Endothelial cell of umbilical vein (primary cell): ENCODE data around the gene SLC9C1. TPM values are rescaled to one million over a fixed set of nuclear protein-coding genes. Genes with fewer than 3 reads are reported as not detected.

Source experiments
- BruUV-seq: library from RNA; stranded (reverse); fragments of 400-500 nt; replicated peaks from 2 replicates; lab custom pipeline; 2021; lab: Mats Ljungman, UMichigan
- CTCF ChIA-PET: fragments of 300-600, 350-600 bp; sonication (Branson Sonifier 250); formaldehyde crosslinking; loops from one replicate; lab custom pipeline; 2021; ENCODE audit warnings: antibody characterized with exemption, inconsistent platforms; lab: Charles Lee
- POLR2A ChIA-PET: fragments of 300-600, 350-600 bp; sonication (Branson Sonifier 250); formaldehyde crosslinking; loops from one replicate; lab custom pipeline; 2021; ENCODE audit warnings: antibody characterized with exemption, inconsistent platforms; lab: Charles Lee
- DNase-seq: peaks from one replicate; pipeline ENCODE4 v3.0.0-alpha.2; 2011; ENCODE audit warnings: low read depth, low spot score
- FAIRE-seq: peaks from 2 replicates; lab custom pipeline; 2011; peaks lifted over from hg19 to GRCh38; lab: Jason Lieb, UNC
- H2AFZ ChIP-seq: 2 replicates; pipeline ENCODE4 v1.6.0; 2012; ENCODE audit warnings: low read depth, low read length, control low read depth, inconsistent platforms
- H3K27ac ChIP-seq: 2 replicates; pipeline ENCODE4 v1.5.1; 2011; ENCODE audit warnings: low read depth, mild to moderate bottlenecking, control low read depth, low read length, moderate library complexity; ENCODE audit not compliant: insufficient read depth
- H3K27me3 ChIP-seq, 2 experiments: 2 replicates each; pipeline versions ENCODE4 v1.6.0 to v1.6.1; 2011; ENCODE audit warnings: low read length in 2 of 2, mixed read lengths in 1 of 2; ENCODE audit not compliant: control insufficient read depth in 2 of 2, insufficient read depth in 2 of 2
- H3K36me3 ChIP-seq, 2 experiments: 2 replicates in 1 of 2; 3 replicates in 1 of 2; pipeline ENCODE4 v1.5.1; 2011; ENCODE audit warnings: low read length in 2 of 2, mild to moderate bottlenecking in 1 of 2, moderate library complexity in 1 of 2; ENCODE audit not compliant: control insufficient read depth in 2 of 2, insufficient read depth in 2 of 2; ENCODE audit errors: extremely low read depth in 1 of 2
- H3K4me1 ChIP-seq: 3 replicates; pipeline ENCODE4 v1.5.1; 2011; ENCODE audit warnings: mild to moderate bottlenecking, low read length; ENCODE audit not compliant: control insufficient read depth, insufficient read depth; ENCODE audit errors: extremely low read depth
- H3K4me2 ChIP-seq: 2 replicates; pipeline ENCODE4 v1.6.1; 2011; ENCODE audit warnings: low read length, control low read depth, mixed read lengths; ENCODE audit not compliant: insufficient read depth
- H3K4me3 ChIP-seq, 3 experiments: fragments of 200-600 bp in 1 of 3; sonication (generic), shearing (Covaris generic) in 1 of 3; replicated peaks in 1 of 3; 2 replicates each; pipeline ENCODE4 v1.5.1; 2011 to 2016; ENCODE audit warnings: control low read depth in 3 of 3, low read length in 3 of 3, mild to moderate bottlenecking in 2 of 3, inconsistent platforms in 1 of 3, low read depth in 1 of 3, moderate library complexity in 1 of 3; ENCODE audit not compliant: insufficient read depth in 1 of 3
- H3K79me2 ChIP-seq: 2 replicates; pipeline ENCODE4 v1.6.0; 2012; ENCODE audit warnings: low read length, inconsistent platforms; ENCODE audit not compliant: control insufficient read depth, insufficient read depth
- H3K9ac ChIP-seq: replicated peaks from 2 replicates; pipeline ENCODE3; 2011; ENCODE audit warnings: low read length, control low read depth; ENCODE audit not compliant: insufficient read depth; ENCODE audit errors: extremely low read depth
- H3K9me1 ChIP-seq: replicated peaks from 3 replicates; pipeline ENCODE4 v1.6.0; 2011; ENCODE audit warnings: mild to moderate bottlenecking, low read length; ENCODE audit not compliant: control insufficient read depth, insufficient read depth; ENCODE audit errors: extremely low read depth
- H3K9me3 ChIP-seq: replicated peaks from 2 replicates; pipeline ENCODE4 v1.5.1; 2012; ENCODE audit warnings: low read length, inconsistent platforms; ENCODE audit not compliant: control insufficient read depth, insufficient read depth
- H4K20me1 ChIP-seq: replicated peaks from 2 replicates; pipeline ENCODE3; 2011; ENCODE audit warnings: mild to moderate bottlenecking, low read length; ENCODE audit not compliant: control insufficient read depth, insufficient read depth; ENCODE audit errors: extremely low read depth
- EZH2 ChIP-seq: IDR thresholded peaks from 2 replicates; pipeline ENCODE4 v1.6.1; 2012; ENCODE audit warnings: borderline replicate concordance, low read depth, mild to moderate bottlenecking, moderate library complexity, low read length, inconsistent platforms; ENCODE audit not compliant: severe bottlenecking
- FOS ChIP-seq: IDR thresholded peaks from 2 replicates; pipeline ENCODE4 v1.6.1; 2011; ENCODE audit warnings: mild to moderate bottlenecking, low read length, moderate library complexity, borderline replicate concordance; ENCODE audit not compliant: insufficient read depth
- GATA2 ChIP-seq: IDR thresholded peaks from 2 replicates; pipeline ENCODE4 v1.7.0; 2011; ENCODE audit warnings: low read depth, mild to moderate bottlenecking, moderate library complexity, mixed read lengths, low read length; ENCODE audit not compliant: insufficient read length, insufficient read depth
- JUN ChIP-seq: IDR thresholded peaks from 2 replicates; pipeline ENCODE4 v1.6.1; 2011; ENCODE audit warnings: borderline replicate concordance, low read depth; ENCODE audit not compliant: insufficient read length, insufficient read depth
- MYC ChIP-seq: IDR thresholded peaks from one replicate; pipeline ENCODE4 v1.6.1; 2011; ENCODE audit warnings: mild to moderate bottlenecking, low read depth, low read length
- POLR2A ChIP-seq: IDR thresholded peaks from 2 replicates; pipeline ENCODE4 v1.6.1; 2012; ENCODE audit warnings: low read depth, mild to moderate bottlenecking, control low read depth, low read length
- POLR2AphosphoS5 ChIP-seq: IDR thresholded peaks from 2 replicates; pipeline ENCODE4 v1.6.1; 2012; ENCODE audit warnings: low read depth, mild to moderate bottlenecking, control low read depth, low read length, moderate library complexity; ENCODE audit not compliant: insufficient read depth
- dilution Hi-C: fragments of 300-500 bp; cut with MboI; formaldehyde crosslinking; loops from one replicate; pipeline ENCODE4 v1.15.0; 2019; ENCODE audit warnings: low sequenced_read_pairs; ENCODE audit not compliant: extremely low pct_ligation_motif_present
- intact Hi-C: fragments of 100-400 bp; cut with micrococcal nuclease; formaldehyde crosslinking; loops from one replicate; pipeline ENCODE4 v1.10.0; 2022
- polyA plus RNA-seq, 4 experiments: library from polyadenylated mRNA; depleted of rRNA in 3 of 4; stranded (reverse) in 3 of 4; unstranded in 1 of 4; fragments of >200 nt; gene quantifications; 2 replicates each; pipeline versions ENCODE4 v1.2.1 to v1.2.3, GENCODE V29; 2011 to 2012; ENCODE audit warnings: missing spikeins in 1 of 4
- total RNA-seq: library from RNA; stranded (reverse); gene quantifications from 2 replicates; pipeline ENCODE4 v1.2.3, GENCODE V29; 2021
- TF ChIP-seq, protein P1 (sequence below): IDR thresholded peaks from 2 replicates; pipeline ENCODE4 v1.6.1; 2011; ENCODE audit not compliant: insufficient read depth, insufficient read length
- TF ChIP-seq, protein P2 (sequence below), 2 donors: IDR thresholded peaks; 1 replicate in 1 of 2; 2 replicates in 1 of 2; pipeline ENCODE4 v1.5.1; 2011; ENCODE audit warnings: low read length in 2 of 2, mild to moderate bottlenecking in 2 of 2, moderate library complexity in 2 of 2, control low read depth in 1 of 2, inconsistent platforms in 1 of 2, low read depth in 1 of 2; ENCODE audit not compliant: insufficient read depth in 1 of 2; ENCODE audit errors: extremely low read depth in 1 of 2

Gene SLC9C1
- total and polyA plus RNA-seq, 2 donors (not counting 3 experiments of a cell fraction or from before 2014, with no cell fraction given), result not detected

DNA sequence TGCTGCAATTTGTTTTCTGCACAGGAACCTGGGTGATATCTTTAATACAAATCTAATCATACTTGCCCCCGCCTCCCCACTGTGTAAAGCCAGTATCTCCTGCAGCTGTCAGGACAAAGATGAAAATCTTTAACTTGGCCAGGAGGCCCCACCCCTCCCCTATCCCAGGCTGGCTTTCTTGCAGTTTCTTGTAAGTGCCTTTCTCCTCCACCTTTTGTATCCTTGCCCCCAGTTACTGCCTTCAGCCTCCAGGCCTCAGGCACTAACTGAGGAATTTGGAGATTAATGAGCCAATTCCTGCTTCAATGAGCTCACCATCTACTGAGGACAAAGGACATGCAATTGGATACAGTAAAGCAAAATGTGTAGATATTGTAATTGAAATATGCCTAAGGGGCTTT, 167.5 kb downstream of the SLC9C1 start:
- no peaks in the 10 kb centered on the region for H3K4me1 ChIP-seq
- no peak overlapping the region for H3K4me3 ChIP-seq
- CTCF ChIA-PET, result interaction anchor here (3.0 to 4.3 kb wide), 2 partner anchors 11 to 15 kb away, joined by 12 to 26 read pairs; no protein-coding TSS in a partner anchor
- FAIRE-seq, result peak; percentile 62
- no peaks in the 10 kb centered on the region for H4K20me1 ChIP-seq
- POLR2A ChIA-PET, result no interaction called here
- dilution Hi-C loops, result no loop called here
- H2AFZ ChIP-seq, result no peak overlapping the region
- no peaks in the 10 kb centered on the region for H3K36me3 ChIP-seq
- no peak overlapping the region for H3K27ac ChIP-seq
- intact Hi-C loops, result no loop called here
- no peaks in the 10 kb centered on the region for H3K79me2 ChIP-seq
- BruUV-seq, result no TSS peak
- no peak overlapping the region for H3K4me2 ChIP-seq
- TF ChIP-seq JUN (no peak), GATA2 (no peak), MYC (no peak), FOS (no peak), POLR2AphosphoS5 (no peak), POLR2A (no peak), EZH2 (no peak)
- TF ChIP-seq, protein P1, sequence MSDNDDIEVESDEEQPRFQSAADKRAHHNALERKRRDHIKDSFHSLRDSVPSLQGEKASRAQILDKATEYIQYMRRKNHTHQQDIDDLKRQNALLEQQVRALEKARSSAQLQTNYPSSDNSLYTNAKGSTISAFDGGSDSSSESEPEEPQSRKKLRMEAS, result no peak
- TF ChIP-seq, protein P2, sequence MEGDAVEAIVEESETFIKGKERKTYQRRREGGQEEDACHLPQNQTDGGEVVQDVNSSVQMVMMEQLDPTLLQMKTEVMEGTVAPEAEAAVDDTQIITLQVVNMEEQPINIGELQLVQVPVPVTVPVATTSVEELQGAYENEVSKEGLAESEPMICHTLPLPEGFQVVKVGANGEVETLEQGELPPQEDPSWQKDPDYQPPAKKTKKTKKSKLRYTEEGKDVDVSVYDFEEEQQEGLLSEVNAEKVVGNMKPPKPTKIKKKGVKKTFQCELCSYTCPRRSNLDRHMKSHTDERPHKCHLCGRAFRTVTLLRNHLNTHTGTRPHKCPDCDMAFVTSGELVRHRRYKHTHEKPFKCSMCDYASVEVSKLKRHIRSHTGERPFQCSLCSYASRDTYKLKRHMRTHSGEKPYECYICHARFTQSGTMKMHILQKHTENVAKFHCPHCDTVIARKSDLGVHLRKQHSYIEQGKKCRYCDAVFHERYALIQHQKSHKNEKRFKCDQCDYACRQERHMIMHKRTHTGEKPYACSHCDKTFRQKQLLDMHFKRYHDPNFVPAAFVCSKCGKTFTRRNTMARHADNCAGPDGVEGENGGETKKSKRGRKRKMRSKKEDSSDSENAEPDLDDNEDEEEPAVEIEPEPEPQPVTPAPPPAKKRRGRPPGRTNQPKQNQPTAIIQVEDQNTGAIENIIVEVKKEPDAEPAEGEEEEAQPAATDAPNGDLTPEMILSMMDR (IDR thresholded peaks at IDR 0.05; ENCODE audit: extremely low read depth in 1 of 2, insufficient read depth in 1 of 2, low read depth in 1 of 2, low read length in 2 of 2), result no peak
- no peaks in the 10 kb centered on the region for H3K9me3 ChIP-seq
- no peak overlapping the region for H3K9ac ChIP-seq
- H3K9me1 ChIP-seq, result no peaks in the 10 kb centered on the region
- DNase-seq, result peak; percentile 11
- no peaks in the 10 kb centered on the region for H3K27me3 ChIP-seq
